ENCODE results near the gene UBE2J2.

Gene UBE2J2

GRCh38 chr1:1309251-1310108 lies 35.8 kb upstream of the UBE2J2 start:
- DNase-seq (ENCODE audit: low read depth, low spot score), result no peak

- DNase-seq (ENCODE audit: low read depth, low spot score), result no peak
Measured at GRCh38 chr1:1308756-1309250, 35.1 kb upstream of the UBE2J2 start.

DNA sequence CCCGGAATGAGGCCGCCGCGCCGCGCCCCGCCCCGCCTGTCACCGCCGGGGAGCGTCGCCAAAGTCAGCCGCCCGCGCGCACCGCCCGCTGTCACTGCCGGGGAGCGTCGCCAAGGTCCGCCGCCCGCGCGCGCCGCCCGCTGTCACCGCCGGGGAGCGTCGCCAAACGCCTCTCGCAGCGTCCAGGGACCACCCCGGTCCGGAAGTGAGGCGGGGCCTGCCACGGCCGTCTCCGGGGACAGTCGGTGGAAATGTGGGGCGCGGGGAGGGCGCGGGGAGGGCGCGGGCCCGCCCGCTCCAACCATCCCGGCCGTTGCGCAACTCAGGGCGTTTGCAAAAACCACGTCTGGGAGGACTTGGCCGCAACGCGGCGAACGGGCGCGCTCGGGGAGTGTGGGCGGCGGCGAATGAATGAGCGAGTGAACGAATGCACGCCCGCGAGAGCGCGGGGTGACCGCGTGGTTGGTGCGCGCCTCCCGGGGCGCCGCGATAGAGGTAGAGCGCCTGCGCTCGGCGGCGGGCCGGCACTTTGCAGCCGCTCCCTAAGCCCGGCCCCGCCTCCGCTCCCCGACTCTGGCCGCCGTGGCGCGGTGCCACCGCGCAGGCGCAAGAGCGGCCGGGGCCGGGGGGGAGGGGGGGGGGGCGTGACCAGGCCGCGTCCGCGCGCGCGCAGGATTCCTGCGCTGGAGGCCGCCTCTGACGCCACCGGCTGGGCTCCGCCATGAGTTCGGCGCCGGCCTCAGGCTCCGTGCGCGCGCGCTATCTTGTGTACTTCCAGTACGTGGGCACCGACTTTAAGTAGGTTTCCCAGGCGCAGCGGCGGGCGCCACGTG lies 34.5 kb upstream of the UBE2J2 start, which contains the start of the genes ACAP3 and PUSL1:
ACAP3 (minus strand) TSS at position 8 of the 833 bp plus-strand sequence. CDS start 115 bp downstream, outside the sequence.
PUSL1 (plus strand) TSS at position 675 of the 833 bp plus-strand sequence; CDS start at position 722, 47 bp downstream.
- DNase-seq (ENCODE audit: low read depth, low spot score), result peak; percentile 85

DNA sequence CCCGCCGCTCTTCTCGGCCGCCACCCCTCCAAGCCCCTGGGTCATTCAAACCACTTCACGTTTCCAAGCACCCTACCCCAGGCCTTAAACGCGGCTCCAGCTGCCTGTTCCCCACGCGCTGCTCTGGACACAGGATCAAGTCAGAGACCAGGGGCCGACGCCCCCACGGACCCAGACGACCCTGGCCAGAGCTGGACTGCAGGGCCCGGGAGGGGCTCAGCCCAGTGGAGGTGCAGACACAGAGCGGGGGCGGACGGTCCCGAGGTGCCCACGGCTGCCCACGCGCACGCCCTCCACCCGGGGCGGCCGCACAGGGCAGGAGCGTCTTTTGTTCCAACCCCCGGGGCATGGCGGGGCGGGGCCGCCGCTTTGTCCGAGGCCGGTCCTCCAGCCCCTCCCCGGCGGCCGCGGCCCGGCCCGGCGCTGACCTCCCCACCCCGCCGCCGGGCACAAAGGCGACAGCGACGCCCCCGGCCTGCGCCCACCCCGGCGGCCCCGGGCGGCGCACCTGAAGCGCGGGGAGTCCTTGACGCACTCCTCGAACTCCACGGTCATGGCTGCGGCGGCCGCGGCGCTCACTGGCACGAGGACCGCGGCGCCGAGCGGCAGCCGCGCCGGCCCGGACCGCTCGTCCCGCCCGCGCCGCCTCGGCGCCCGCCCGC lies 33.7 kb upstream of the UBE2J2 start:
- no peak for DNase-seq (ENCODE audit: low read depth, low spot score)

GRCh38 chr1:1306661-1307260 lies 33.1 kb upstream of the UBE2J2 start:
- no peak for DNase-seq (ENCODE audit: low read depth, low spot score)

GRCh38 chr1:1306070-1306660 lies 32.5 kb upstream of the UBE2J2 start:
- no peak for DNase-seq (ENCODE audit: low read depth, low spot score)

GRCh38 chr1:1305300-1306069 lies 31.8 kb upstream of the UBE2J2 start:
- no peak for DNase-seq (ENCODE audit: low read depth, low spot score)

DNA sequence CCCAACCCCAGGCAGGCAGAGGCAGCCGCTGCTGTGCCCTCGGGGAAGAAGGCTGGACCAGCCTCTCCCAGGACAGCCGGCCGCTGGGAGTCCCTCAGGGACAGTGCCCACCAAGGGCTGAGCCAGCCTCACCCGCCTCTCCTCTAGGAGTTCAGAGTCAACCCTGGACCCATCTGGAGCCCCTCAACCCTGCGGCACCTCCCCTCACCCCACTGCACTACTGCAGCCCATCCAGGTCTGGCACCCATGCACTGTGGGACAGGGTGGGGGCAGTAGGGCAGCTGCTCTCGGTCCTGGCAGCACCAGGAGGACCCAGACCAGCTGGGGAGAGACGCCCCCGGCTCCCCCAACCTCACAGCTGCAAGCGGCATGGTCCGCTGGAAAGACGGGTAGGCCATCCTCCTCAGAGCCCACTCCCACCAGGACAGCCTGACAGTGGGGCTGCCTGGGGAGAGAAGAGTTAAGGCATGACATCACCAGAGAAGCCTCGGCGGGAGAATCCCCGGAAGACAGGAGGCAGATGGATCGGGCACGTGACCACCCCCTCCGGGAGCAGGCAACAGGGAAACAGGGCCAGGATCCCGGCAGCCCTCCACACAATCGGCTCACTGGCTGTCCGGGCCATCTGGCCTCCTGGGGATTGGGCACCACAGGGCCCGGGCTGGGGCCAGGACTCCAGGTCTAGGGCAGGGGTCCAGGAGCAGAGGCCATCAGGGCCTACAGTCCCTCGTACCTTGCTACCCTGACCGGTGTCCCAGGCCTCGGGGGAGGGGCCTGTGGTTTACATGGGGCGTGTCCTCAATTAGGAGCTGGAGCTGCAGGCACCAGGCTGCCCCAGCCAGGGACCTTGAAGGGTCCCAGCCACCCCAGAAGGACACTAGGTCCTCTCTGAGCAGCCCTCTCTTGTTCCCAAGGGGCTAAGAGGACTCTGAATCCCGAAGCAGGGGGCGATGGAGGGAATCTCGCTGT lies 31.0 kb upstream of the UBE2J2 start:
- peak; percentile 42 for DNase-seq (ENCODE audit: low read depth, low spot score)

- DNase-seq (ENCODE audit: low read depth, low spot score), result no peak
Measured at GRCh38 chr1:1303736-1304135, 30.1 kb upstream of the UBE2J2 start.

DNA sequence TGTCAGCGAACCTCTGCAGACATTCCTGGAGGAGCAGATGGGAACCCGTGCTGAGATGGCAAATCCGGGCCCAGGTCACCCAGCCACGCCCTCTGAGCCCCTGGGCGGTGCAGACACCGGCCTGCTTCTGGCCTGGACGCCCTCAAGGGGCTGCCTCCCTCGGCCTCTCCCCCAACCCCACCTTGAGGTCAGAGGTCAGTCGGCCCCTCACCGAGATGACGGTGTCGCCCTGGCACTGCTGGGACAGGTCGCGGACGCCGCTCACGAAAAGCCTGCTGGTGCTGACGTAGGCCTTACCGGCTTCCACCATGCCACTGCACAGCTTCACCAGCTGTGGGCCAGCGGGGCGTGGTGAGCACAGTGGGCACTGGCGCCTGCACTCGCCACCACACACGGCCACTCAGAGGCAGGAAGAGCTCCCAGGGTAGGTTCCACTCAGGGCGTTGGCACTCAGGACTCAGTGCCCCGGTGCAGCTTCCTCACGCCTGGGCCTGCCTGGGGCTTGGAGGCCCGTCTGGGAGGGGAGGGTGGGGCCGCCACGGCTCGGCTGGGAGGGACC lies 29.4 kb upstream of the UBE2J2 start:
- no peak for DNase-seq (ENCODE audit: low read depth, low spot score)

DNA sequence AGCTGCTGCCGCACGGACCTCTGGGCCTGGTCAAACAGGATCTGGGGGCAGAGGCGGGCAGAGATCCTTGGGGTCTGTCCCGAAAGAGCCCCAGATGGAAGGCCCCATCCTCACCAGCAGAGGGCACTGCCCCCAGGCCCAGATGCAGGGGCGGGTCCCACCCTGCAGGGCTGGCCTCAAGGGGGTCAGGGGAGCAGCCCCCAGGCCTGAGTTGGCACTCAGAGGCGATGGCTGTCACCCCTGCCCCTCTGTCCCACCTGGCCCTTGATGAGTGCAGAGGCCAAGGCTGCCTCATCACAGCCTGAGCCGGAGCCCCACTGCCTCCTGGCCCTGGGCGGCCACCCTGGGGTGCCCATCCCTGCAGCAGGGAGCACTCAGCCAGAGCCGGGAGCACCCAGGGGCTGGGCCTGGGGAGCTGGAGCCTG lies 28.4 kb upstream of the UBE2J2 start:
- DNase-seq (ENCODE audit: low read depth, low spot score), result no peak

GRCh38 chr1:1300352-1300739 lies 26.7 kb upstream of the UBE2J2 start:
- no peak for DNase-seq (ENCODE audit: low read depth, low spot score)

- no peak for DNase-seq (ENCODE audit: low read depth, low spot score)
Measured at GRCh38 chr1:1299686-1300351, 26.2 kb upstream of the UBE2J2 start.

DNA sequence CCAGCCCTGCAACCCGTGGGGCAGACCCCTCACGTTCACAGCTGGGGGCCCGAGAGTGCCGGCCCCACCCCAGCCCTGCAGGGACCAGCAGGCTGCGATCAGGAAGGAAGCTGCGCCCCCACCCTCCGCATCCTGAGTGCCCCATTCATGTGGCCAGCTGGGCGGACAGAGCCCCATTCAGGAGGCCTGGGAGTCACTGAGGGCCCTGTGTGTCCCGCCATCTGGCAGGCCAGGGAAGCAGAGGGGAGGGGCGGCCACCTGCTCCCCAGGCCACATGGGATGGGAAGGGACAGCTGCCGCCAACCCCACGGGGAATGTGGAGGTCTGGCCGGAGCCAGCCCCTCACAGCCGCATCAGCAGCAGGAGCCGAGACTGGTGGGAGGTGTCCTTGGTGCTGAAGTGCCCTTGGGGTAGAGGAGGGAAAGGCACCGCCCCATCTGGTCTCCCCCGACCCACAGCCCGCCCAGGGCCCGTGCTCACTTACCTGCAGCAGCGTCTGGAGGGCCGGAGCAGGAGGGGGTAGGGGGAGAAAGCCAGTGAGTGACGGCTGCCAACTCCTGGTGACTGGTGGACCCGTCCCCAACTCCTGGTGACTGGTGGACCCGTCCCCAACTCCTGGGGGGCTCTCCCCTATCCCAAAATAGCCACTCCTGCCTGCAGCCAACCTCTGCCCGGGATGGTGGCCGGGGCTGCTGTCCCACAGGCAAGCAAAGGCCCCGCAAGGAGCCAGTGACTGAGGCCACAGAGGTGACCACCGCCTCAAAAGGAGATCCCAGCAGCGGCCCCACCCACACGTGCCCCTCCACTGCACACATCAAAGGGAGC lies 25.4 kb upstream of the UBE2J2 start:
- DNase-seq (ENCODE audit: low read depth, low spot score), result no peak

- no peak for DNase-seq (ENCODE audit: low read depth, low spot score)
Measured at GRCh38 chr1:1297802-1298424, 24.3 kb upstream of the UBE2J2 start.

Data from brain pericyte (primary cell).